Measurements from ENCODE around the gene ZNF618. TPM values are rescaled to one million over a fixed set of nuclear protein-coding genes. Genes with fewer than 3 reads are reported as not detected.

Gene ZNF618
- total RNA-seq, 2 donors from 2014 or later: 16.6 to 24.9 TPM

DNA sequence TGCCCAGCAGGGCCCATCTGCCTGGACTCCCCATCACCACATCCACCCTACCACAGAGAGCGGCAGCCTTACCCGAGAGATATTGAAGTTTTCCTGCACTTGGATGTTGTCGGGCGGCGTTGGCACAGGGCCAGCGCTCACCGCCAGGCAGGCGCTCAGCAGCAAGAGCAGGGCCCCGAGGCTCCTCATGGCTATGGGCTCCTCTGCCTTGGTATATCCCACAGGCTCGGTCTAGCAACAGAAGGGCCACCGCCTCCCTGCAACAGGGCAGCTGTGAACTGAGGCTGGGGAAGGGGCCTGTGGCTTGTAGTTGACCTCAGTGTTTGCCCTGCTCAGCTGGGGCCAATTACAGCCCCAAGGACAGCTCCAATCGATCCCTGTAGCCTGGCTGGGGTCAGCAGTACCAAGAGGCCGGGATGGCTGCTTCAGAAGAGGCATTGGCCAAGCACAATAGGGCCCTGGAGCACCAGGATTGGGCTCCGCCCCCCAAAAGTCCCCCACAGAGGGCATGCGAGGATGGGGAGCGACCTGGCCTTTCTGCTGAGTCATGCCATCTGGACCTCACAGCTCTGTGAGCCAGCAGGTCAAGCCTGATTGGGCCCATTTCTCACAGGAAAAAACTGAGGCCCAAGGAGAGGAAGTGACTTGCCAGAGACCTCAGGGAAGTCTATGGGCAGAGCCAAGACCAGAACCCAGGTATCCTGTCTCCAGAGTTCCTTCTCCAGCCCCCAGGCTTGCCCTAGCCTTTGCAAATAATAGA, 202.1 kb downstream of the ZNF618 start, which contains the start of gene AMBP:
Gene AMBP (minus strand): TSS at position 280 of the 760 bp plus-strand sequence. CDS start 91 bp downstream, at position 189.
- Histone ChIP-seq H3K27me3 (replicated peaks; ENCODE audit: insufficient read depth) (no peaks in the 10 kb centered on the region), H3K4me3 (no peak within 1 kb of the TSS), H3K9me3 (no peaks in the 10 kb centered on the region), H3K27ac (no peak within 1 kb of the TSS), H3K36me3 (no peaks in the 10 kb centered on the region), H3K4me1 (ENCODE audit: control insufficient read depth in 1 of 2, low read depth in 2 of 2) (peaks cover 0 to 12% of the 10 kb centered on the region in 2 donors)
- TF ChIP-seq, protein P1, sequence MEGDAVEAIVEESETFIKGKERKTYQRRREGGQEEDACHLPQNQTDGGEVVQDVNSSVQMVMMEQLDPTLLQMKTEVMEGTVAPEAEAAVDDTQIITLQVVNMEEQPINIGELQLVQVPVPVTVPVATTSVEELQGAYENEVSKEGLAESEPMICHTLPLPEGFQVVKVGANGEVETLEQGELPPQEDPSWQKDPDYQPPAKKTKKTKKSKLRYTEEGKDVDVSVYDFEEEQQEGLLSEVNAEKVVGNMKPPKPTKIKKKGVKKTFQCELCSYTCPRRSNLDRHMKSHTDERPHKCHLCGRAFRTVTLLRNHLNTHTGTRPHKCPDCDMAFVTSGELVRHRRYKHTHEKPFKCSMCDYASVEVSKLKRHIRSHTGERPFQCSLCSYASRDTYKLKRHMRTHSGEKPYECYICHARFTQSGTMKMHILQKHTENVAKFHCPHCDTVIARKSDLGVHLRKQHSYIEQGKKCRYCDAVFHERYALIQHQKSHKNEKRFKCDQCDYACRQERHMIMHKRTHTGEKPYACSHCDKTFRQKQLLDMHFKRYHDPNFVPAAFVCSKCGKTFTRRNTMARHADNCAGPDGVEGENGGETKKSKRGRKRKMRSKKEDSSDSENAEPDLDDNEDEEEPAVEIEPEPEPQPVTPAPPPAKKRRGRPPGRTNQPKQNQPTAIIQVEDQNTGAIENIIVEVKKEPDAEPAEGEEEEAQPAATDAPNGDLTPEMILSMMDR (IDR thresholded peaks at IDR 0.05): no peak
- ATAC-seq (ENCODE audit: insufficient number of reproducible peaks, low FRiP score, low read depth) (no peak), DNase-seq (ENCODE audit: low spot score) (no peak)

DNA sequence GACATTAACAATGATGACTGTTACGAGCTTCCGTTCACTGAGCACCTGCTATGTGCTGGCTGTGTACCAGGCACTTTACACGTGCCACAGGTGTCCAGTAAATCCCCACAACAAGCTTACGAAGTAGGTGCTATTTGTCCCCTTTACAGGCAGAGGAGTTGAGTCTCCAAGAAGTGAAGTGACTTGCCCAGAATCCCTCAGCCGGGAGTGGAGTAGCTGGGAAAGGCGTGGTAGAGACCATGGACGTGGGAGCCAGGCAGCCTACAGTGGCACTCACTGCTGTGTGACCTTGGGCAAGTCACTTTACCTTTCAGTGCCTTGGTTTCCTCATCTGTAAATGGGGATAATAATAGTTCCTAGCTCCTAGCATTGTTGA, 202.7 kb downstream of the ZNF618 start:
- H3K36me3 ChIP-seq: no peaks in the 10 kb centered on the region
- peaks cover 0 to 11% of the 10 kb centered on the region in 2 donors for H3K4me1 ChIP-seq (ENCODE audit: control insufficient read depth in 1 of 2, low read depth in 2 of 2)
- TF ChIP-seq, protein P1 (IDR thresholded peaks at IDR 0.05): no peak
- H3K9me3 ChIP-seq: no peaks in the 10 kb centered on the region
- H3K27ac ChIP-seq: no peak overlapping the region
- H3K4me3 ChIP-seq: no peak overlapping the region
- DNase-seq (ENCODE audit: low spot score): no peak
- no peak for ATAC-seq (ENCODE audit: insufficient number of reproducible peaks, low FRiP score, low read depth)
- no peaks in the 10 kb centered on the region for H3K27me3 ChIP-seq (replicated peaks; ENCODE audit: insufficient read depth)

DNA sequence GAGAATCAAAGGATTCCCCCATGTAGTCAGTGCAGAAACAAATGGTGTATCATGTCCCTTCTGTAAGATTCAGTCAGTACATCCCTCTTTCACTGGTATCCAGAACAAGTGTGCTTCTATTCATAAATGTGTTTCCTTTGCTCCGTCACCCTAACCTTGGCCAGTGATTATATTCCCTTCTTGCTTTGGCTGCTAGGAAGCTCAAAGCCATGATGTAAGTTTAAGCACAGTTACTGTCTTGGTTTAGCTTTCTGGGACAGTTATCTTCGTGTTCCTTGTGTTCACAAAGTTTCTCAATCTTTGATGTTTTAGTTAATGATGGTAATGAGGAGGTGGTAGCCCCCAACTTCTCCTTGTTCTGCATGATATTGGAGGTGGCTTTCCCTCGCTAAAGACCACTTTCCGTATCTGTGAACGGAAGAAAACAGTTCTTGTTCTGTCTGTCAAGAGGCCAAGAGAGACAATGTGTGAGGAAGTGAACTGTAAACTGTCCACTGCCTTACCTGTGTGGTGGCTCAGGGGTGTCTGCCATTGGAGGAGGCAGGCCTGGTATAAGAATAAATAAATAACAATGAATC, 204.2 kb downstream of the ZNF618 start:
- no peaks in the 10 kb centered on the region for H3K36me3 ChIP-seq
- ATAC-seq (ENCODE audit: insufficient number of reproducible peaks, low FRiP score, low read depth) (no peak), DNase-seq (ENCODE audit: low spot score) (no peak)
- no peak overlapping the region for H3K27ac ChIP-seq
- TF ChIP-seq, protein P1 (IDR thresholded peaks at IDR 0.05): no peak
- H3K27me3 ChIP-seq (replicated peaks; ENCODE audit: insufficient read depth): no peaks in the 10 kb centered on the region
- H3K9me3 ChIP-seq: no peaks in the 10 kb centered on the region
- peaks cover 0 to 11% of the 10 kb centered on the region in 2 donors for H3K4me1 ChIP-seq (ENCODE audit: control insufficient read depth in 1 of 2, low read depth in 2 of 2)
- H3K4me3 ChIP-seq: no peak overlapping the region

DNA sequence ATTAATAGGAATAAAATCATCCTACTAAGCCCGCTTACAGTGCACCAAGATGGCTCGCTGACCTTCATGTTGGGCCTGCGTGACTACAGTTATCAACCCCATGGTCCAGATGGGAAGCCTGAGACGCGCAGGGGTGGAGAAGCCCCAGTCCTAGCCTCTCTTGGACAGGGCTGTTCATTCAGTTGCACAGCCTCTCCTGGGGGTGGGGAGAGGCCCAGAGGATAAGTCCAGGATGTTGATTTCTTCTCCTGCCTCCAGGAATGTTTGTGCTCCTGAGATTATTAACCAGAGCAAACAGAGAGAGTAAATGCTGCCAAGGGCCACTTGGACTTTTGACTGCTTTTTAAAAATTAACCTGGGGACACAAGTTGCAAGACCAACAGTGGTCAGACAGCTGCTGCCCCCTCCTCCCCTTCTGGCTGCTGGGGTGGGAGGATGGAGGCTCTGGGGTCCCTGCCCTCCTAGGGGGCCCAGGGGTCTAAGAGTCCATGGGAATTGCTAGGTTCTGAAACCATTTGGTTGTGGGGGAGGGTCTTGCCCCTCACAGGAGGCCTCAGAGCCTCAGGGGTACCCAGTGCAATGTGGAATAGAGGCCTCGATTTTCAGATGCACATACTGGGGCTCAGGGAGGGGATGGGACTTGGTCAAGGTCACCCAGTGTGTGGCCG, 204.8 kb downstream of the ZNF618 start:
- ATAC-seq (ENCODE audit: insufficient number of reproducible peaks, low FRiP score, low read depth): no peak
- TF ChIP-seq, protein P1 (IDR thresholded peaks at IDR 0.05): no peak
- H3K36me3 ChIP-seq: no peaks in the 10 kb centered on the region
- no peaks in the 10 kb centered on the region for H3K27me3 ChIP-seq (replicated peaks; ENCODE audit: insufficient read depth)
- peaks cover 0 to 11% of the 10 kb centered on the region in 2 donors for H3K4me1 ChIP-seq (ENCODE audit: control insufficient read depth in 1 of 2, low read depth in 2 of 2)
- no peaks in the 10 kb centered on the region for H3K9me3 ChIP-seq
- no peak overlapping the region for H3K4me3 ChIP-seq
- DNase-seq (ENCODE audit: low spot score): no peak
- H3K27ac ChIP-seq: no peak overlapping the region

DNA sequence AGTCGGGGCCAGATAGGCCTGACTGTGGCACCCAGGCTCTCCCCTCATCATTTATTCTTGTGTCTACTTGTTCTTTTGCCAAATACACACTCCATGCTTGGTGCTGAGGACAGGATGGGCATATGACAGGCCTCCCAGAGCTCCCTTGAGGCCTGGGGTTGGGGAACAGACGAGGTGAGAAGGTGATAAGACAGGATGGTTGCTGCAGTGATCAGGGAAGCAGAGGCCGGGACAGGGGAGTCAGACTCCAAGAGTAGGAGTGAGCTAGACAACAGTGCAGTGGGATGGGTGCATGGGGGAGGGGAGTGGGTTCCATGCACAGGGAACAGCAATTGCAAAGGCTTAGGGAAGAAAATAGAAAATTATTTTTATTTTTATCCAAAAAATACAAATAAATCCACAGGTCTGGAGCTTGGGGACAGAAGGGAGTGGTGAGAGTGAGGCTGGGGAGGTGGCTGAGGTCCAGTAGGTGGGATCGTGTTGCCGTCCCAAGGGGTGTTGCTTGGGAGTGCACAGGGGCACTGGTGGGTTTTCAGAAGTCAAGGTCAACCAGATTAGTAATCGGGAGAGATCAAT, 205.4 kb downstream of the ZNF618 start:
- TF ChIP-seq, protein P1 (IDR thresholded peaks at IDR 0.05): no peak
- Histone ChIP-seq H3K4me3 (no peak overlapping the region), H3K4me1 (ENCODE audit: control insufficient read depth in 1 of 2, low read depth in 2 of 2) (peaks cover 0 to 11% of the 10 kb centered on the region in 2 donors), H3K27me3 (replicated peaks; ENCODE audit: insufficient read depth) (no peaks in the 10 kb centered on the region), H3K36me3 (no peaks in the 10 kb centered on the region), H3K27ac (no peak overlapping the region), H3K9me3 (no peaks in the 10 kb centered on the region)
- ATAC-seq (ENCODE audit: insufficient number of reproducible peaks, low FRiP score, low read depth) (no peak), DNase-seq (ENCODE audit: low spot score) (no peak)

Measured in thoracic aorta (tissue), 2 donors.